GM12878 (cell line): ENCODE measurements around the gene CFAP53. TPM values are rescaled to one million over a fixed set of nuclear protein-coding genes. Genes with fewer than 3 reads are reported as not detected.

Experiments
- ATAC-seq: fragments of 200-7000 bp; cut with Tn5 transposase; 3 replicates; pipeline ENCODE4 v1.9.1; 2020; ENCODE audit warnings: mild to moderate bottlenecking, moderate library complexity
- BruUV-seq: library from RNA; stranded (reverse); fragments of 400-500 nt; replicated peaks from 2 replicates; lab custom pipeline; 2021; lab: Mats Ljungman, UMichigan
- CTCF ChIA-PET: fragments of 300-600 bp; sonication (Branson Sonifier 250); formaldehyde crosslinking; extraction: SDS; loops from one replicate; lab custom pipeline; 2021; ENCODE audit warnings: inconsistent platforms; lab: Yijun Ruan, JAX
- POLR2A ChIA-PET: fragments of 350-600 bp; formaldehyde crosslinking; extraction: SDS; loops from one replicate; lab custom pipeline; 2021; ENCODE audit warnings: inconsistent platforms; lab: Charles Lee
- RAD21 ChIA-PET: fragments of 300-600 bp; sonication (Branson Sonifier 250); formaldehyde crosslinking; loops from one replicate; lab custom pipeline; 2023; ENCODE audit warnings: antibody characterized with exemption; ENCODE audit not compliant: unreplicated experiment; lab: Charles Lee
- SMC1A ChIA-PET: fragments of 300-600 bp; sonication (Branson Sonifier 250); formaldehyde crosslinking; loops from one replicate; lab custom pipeline; 2023; ENCODE audit not compliant: unreplicated experiment, uncharacterized antibody; lab: Charles Lee
- DNase-seq: peaks from one replicate; pipeline ENCODE4 v3.0.0-alpha.2; 2011; ENCODE audit warnings: low read depth, low spot score
- FAIRE-seq: peaks from 3 replicates; lab custom pipeline; 2011; peaks lifted over from hg19 to GRCh38; lab: Jason Lieb, UNC
- H2AFZ ChIP-seq: 2 replicates; pipeline ENCODE4 v1.6.0; 2011; ENCODE audit warnings: low read depth, low read length, control low read depth; ENCODE audit not compliant: control insufficient read depth
- H3K27ac ChIP-seq: 2 replicates; pipeline ENCODE4 v1.5.1; 2011; ENCODE audit warnings: control low read depth; ENCODE audit not compliant: control insufficient read depth, insufficient read depth
- H3K27me3 ChIP-seq, 2 experiments: replicated peaks in 1 of 2; 2 replicates each; pipeline versions ENCODE4 v1.6.0 to v1.6.1; 2011; ENCODE audit warnings: low read length in 1 of 2; ENCODE audit not compliant: control insufficient read depth in 2 of 2, insufficient read depth in 2 of 2
- H3K36me3 ChIP-seq, 2 experiments: 2 replicates each; pipeline ENCODE4 v1.5.1; 2011; ENCODE audit warnings: low read length in 1 of 2; ENCODE audit not compliant: control insufficient read depth in 2 of 2, insufficient read depth in 2 of 2
- H3K4me1 ChIP-seq: 2 replicates; pipeline ENCODE4 v1.6.1; 2011; ENCODE audit warnings: mild to moderate bottlenecking, low read length, moderate library complexity, mixed read lengths; ENCODE audit not compliant: control insufficient read depth, insufficient read depth
- H3K4me2 ChIP-seq: 2 replicates; pipeline ENCODE4 v1.6.0; 2011; ENCODE audit warnings: control low read depth; ENCODE audit not compliant: control insufficient read depth, insufficient read depth
- H3K4me3 ChIP-seq: fragments of 200-600 bp; sonication (generic); 2 replicates; pipeline ENCODE4 v1.5.1; 2016
- H3K79me2 ChIP-seq: 2 replicates; pipeline ENCODE4 v1.6.0; 2011; ENCODE audit warnings: low read length; ENCODE audit not compliant: control insufficient read depth, insufficient read depth
- H3K9ac ChIP-seq: 2 replicates; pipeline ENCODE4 v1.8.0; 2011; ENCODE audit warnings: low read length, control low read depth, mixed read lengths; ENCODE audit not compliant: control insufficient read depth, insufficient read depth
- H3K9me3 ChIP-seq: replicated peaks from 3 replicates; pipeline ENCODE4 v1.5.1; 2011; ENCODE audit warnings: mild to moderate bottlenecking, low read length; ENCODE audit not compliant: control insufficient read depth, insufficient read depth
- H4K20me1 ChIP-seq: 2 replicates; pipeline ENCODE4 v1.6.0; 2011; ENCODE audit not compliant: control insufficient read depth, insufficient read depth
- IKZF1 ChIP-seq: fragments of 450-650 bp; conservative IDR thresholded peaks from 2 replicates; pipeline ENCODE4 v1.6.1; 2017; ENCODE audit warnings: antibody characterized with exemption, mild to moderate bottlenecking
- IKZF2 ChIP-seq, 2 experiments: fragments of 450-650 bp; IDR thresholded peaks; 2 replicates each; pipeline ENCODE4 v1.6.1; 2017; ENCODE audit warnings: mild to moderate bottlenecking in 2 of 2, moderate library complexity in 2 of 2
- POU2F2 ChIP-seq: IDR thresholded peaks from 3 replicates; pipeline ENCODE4 v1.6.1; 2011; ENCODE audit warnings: low read depth, mild to moderate bottlenecking, low read length, borderline replicate concordance
- SP1 ChIP-seq: IDR thresholded peaks from one replicate; pipeline ENCODE4 v1.6.1; 2011; ENCODE audit warnings: low read depth, low read length
- WGBS: methylation state at CpG from one replicate; pipeline ENCODE4 v1.1.6; 2016; ENCODE audit warnings: low lambda C conversion rate; ENCODE audit not compliant: insufficient replicate concordance, insufficient coverage; ENCODE audit errors: missing lambda C conversion rate; 5-methylcytosine and 5-hydroxymethylcytosine counted together
- in situ Hi-C: fragments of 300-500 bp; cut with MboI; formaldehyde crosslinking; loops from 9 replicates; pipeline ENCODE4 v1.14.3; 2018; ENCODE audit warnings: mixed read lengths
- intact Hi-C: fragments of 100-400 bp; cut with micrococcal nuclease; formaldehyde crosslinking; loops from one replicate; pipeline ENCODE4 v1.14.2; 2022; ENCODE audit not compliant: unreplicated experiment
- polyA plus RNA-seq, 11 experiments: library from polyadenylated mRNA; depleted of rRNA in 4 of 11; unstranded in 6 of 11; stranded (reverse) in 5 of 11; fragments of >200 nt; fragmentation: Nextera tagmentation in 4 of 11; fragmentation: Illumina TruSeq in 1 of 11; extraction: Ambion mirVana in 4 of 11; extraction: Trizol in 1 of 11; gene quantifications; 1 replicate in 1 of 11; 2 replicates in 10 of 11; pipeline versions ENCODE4 v1.2.1 to v1.2.3, GENCODE V29; 2011 to 2016; ENCODE audit warnings: inconsistent platforms in 2 of 11, missing spikeins in 2 of 11, low read depth in 1 of 11
- total RNA-seq, 4 experiments: library from RNA; depleted of rRNA in 3 of 4; stranded (reverse); fragments of >200 nt in 3 of 4; fragmentation: Illumina TruSeq in 1 of 4; extraction: Trizol in 1 of 4; gene quantifications; 2 replicates each; pipeline versions ENCODE4 v1.2.1 to v1.2.3, GENCODE V29; 2013 to 2021
- TF ChIP-seq, protein P1 (sequence below), 3 experiments: IDR thresholded peaks in 2 of 3; conservative IDR thresholded peaks in 1 of 3; 2 replicates each; pipeline ENCODE4 v1.5.1; 2011; ENCODE audit warnings: low read depth in 3 of 3, low read length in 3 of 3, mild to moderate bottlenecking in 3 of 3, control low read depth in 2 of 3, moderate library complexity in 2 of 3, inconsistent platforms in 1 of 3, mixed read lengths in 1 of 3; ENCODE audit not compliant: control insufficient read depth in 2 of 3, insufficient read depth in 1 of 3; ENCODE audit errors: extremely low read depth in 1 of 3

CFAP53 gene
- total and polyA plus RNA-seq, 10 of the 15 experiments (the other 5 are each of a cell fraction or from before 2014, with no cell fraction given), result 0.05 to 0.31 (median 0.12) TPM; not detected in 1

- TF ChIP-seq POU2F2 (peak; percentile 84), IKZF1 (peak; percentile 99)
These were observed 15.1 kb upstream of the CFAP53 start, which contains the start of gene MBD1 (continued) for GRCh38 chr18:50281295-50281971.

GRCh38 chr18:50280707-50281294 lies 14.5 kb upstream of the CFAP53 start:
- Histone ChIP-seq H4K20me1 (no peaks in the 10 kb centered on the region), H2AFZ (peak overlapping the region; percentile 66), H3K79me2 (peaks cover 40% of the 10 kb centered on the region), H3K27me3 (no peaks in the 10 kb centered on the region), H3K4me2 (peak overlapping the region; percentile 95), H3K27ac (peak overlapping the region; percentile 88), H3K4me1 (peaks cover 10% of the 10 kb centered on the region), H3K36me3 (peaks cover 45 to 48% of the 10 kb centered on the region in 2 experiments), H3K9ac (peak overlapping the region; percentile 81), H3K9me3 (no peaks in the 10 kb centered on the region), H3K4me3 (peak overlapping the region; percentile 99)
- SMC1A ChIA-PET, result interaction anchor here (0.7 to 2.6 kb wide), 9 partner anchors 9 to 688 kb away, joined by 3 to 27 read pairs (median 5); no protein-coding TSS in a partner anchor
- DNase-seq, result no peak
- no TSS peak for BruUV-seq
- CTCF ChIA-PET, result interaction anchor here (2.3 to 3.7 kb wide), 2 partner anchors 13 to 76 kb away, joined by 19 to 37 read pairs; partner anchors contain the start of gene CFAP53
- POLR2A ChIA-PET, result interaction anchor here (0.7 to 2.1 kb wide), 10 partner anchors 9 to 94 kb away, joined by 3 to 24 read pairs (median 5); partner anchors contain the start of gene SKA1
- in situ Hi-C loops (loop anchor here (10.0 to 25.0 kb wide), 3 partner anchors 74 to 1468 kb away; no protein-coding TSS in a partner anchor), intact Hi-C loops (loop anchor here (1.0 to 10.0 kb wide), 4 partner anchors 14 to 1326 kb away; partner anchors contain the start of genes C18orf32, CFAP53 and SMAD7)
- ATAC-seq, result no peak
- no peak for TF ChIP-seq SP1
- TF ChIP-seq, protein P1, sequence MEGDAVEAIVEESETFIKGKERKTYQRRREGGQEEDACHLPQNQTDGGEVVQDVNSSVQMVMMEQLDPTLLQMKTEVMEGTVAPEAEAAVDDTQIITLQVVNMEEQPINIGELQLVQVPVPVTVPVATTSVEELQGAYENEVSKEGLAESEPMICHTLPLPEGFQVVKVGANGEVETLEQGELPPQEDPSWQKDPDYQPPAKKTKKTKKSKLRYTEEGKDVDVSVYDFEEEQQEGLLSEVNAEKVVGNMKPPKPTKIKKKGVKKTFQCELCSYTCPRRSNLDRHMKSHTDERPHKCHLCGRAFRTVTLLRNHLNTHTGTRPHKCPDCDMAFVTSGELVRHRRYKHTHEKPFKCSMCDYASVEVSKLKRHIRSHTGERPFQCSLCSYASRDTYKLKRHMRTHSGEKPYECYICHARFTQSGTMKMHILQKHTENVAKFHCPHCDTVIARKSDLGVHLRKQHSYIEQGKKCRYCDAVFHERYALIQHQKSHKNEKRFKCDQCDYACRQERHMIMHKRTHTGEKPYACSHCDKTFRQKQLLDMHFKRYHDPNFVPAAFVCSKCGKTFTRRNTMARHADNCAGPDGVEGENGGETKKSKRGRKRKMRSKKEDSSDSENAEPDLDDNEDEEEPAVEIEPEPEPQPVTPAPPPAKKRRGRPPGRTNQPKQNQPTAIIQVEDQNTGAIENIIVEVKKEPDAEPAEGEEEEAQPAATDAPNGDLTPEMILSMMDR (IDR thresholded peaks at IDR 0.05 in 2 of 3, conservative IDR thresholded peaks at IDR 0.05 in 1 of 3; ENCODE audit: control insufficient read depth in 2 of 3, extremely low read depth in 1 of 3, insufficient read depth in 1 of 3, low read depth in 3 of 3, low read length in 3 of 3), result no peak
- TF ChIP-seq IKZF2 (IDR thresholded peaks at IDR 0.05), result peak; percentile 13 to 29; a peak in 1 of 4 replicates
- FAIRE-seq, result no peak
- RAD21 ChIA-PET, result interaction anchor here (0.8 to 3.9 kb wide), 9 partner anchors 12 to 75 kb away, joined by 3 to 49 read pairs (median 4); partner anchors contain the start of gene CFAP53
- WGBS, result under 1% methylated on average over 16 of the region's 16 CpGs
